ENCODE measurements around the gene CYP3A5.
"Not testable (repeated sequence)": the region's sequence is repeated elsewhere in the genome, so short reads cannot be mapped to it uniquely, and the experiment has no call there.

Gene CYP3A5

DNA sequence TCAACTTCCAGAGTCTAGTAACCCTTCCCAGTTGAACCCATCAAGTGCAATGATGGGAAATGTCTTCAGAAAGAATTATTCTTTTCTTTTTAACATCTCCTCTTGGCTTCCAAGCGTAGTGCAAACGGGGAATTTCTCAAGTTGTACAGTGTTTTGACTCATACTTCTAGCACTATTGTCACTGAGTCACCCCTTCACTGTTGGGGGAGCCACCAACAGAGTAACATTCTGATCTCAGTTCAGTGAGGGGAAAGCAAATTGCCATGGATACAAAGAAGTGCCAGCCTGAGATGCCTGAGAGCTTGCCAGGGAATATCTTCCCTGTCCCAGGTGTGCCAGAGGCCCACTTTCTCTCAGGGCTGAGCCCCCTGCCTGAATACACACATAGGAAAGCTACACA lies 31.0 kb downstream of the CYP3A5 start:
- no peak for DNase-seq (ENCODE audit: low read depth)
- H3K4me3 ChIP-seq (ENCODE audit: low read depth, low read length): no peak overlapping the region
- TF ChIP-seq, protein P1, sequence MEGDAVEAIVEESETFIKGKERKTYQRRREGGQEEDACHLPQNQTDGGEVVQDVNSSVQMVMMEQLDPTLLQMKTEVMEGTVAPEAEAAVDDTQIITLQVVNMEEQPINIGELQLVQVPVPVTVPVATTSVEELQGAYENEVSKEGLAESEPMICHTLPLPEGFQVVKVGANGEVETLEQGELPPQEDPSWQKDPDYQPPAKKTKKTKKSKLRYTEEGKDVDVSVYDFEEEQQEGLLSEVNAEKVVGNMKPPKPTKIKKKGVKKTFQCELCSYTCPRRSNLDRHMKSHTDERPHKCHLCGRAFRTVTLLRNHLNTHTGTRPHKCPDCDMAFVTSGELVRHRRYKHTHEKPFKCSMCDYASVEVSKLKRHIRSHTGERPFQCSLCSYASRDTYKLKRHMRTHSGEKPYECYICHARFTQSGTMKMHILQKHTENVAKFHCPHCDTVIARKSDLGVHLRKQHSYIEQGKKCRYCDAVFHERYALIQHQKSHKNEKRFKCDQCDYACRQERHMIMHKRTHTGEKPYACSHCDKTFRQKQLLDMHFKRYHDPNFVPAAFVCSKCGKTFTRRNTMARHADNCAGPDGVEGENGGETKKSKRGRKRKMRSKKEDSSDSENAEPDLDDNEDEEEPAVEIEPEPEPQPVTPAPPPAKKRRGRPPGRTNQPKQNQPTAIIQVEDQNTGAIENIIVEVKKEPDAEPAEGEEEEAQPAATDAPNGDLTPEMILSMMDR (IDR thresholded peaks at IDR 0.05; ENCODE audit: control insufficient read depth, extremely low read depth, insufficient read depth): no peak

DNA sequence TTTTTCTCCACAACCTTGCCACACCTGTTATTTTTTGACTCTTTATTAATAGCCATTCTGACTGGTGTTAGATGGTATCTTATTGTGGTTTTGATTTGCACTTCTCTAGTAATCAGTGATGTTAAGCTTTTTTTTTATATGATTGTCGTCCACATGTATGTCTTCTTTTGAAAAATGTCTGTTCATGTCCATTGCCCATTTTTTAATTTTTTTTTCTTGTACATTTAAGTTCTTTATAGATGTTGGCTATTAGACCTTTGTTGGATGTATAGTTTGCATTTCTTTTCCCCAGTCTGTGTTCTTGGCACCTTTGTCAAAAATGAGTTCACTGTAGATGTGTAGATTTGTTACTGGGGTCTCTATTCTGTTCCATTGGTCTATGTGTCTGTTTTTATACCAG lies 34.2 kb downstream of the CYP3A5 start:
- TF ChIP-seq, protein P1 (IDR thresholded peaks at IDR 0.05; ENCODE audit: control insufficient read depth, extremely low read depth, insufficient read depth): no peak
- no peak for DNase-seq (ENCODE audit: low read depth)
- no peak overlapping the region for H3K4me3 ChIP-seq (ENCODE audit: low read depth, low read length)

DNA sequence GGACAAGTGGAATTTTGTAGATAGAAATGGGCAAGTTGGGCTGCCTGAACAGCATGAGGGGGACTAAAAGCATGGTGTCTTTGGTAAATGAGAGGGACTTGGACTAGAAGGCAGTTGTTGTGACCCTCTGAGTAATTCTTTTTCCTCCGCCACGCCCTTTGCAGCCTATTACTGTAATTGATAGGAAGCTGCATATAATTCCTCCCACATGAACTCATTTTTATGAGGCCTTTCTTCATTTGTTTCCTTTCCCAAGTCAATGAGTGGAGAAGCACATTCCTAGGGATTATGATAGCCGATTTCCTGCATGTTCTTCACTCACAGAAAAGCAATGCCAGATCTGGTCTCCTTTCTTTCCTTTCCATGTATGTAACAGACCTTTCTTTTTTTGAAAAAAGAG lies 35.4 kb downstream of the CYP3A5 start:
- DNase-seq (ENCODE audit: low read depth): no peak
- no peak overlapping the region for H3K4me3 ChIP-seq (ENCODE audit: low read depth, low read length)
- TF ChIP-seq, protein P1 (IDR thresholded peaks at IDR 0.05; ENCODE audit: control insufficient read depth, extremely low read depth, insufficient read depth): no peak

DNA sequence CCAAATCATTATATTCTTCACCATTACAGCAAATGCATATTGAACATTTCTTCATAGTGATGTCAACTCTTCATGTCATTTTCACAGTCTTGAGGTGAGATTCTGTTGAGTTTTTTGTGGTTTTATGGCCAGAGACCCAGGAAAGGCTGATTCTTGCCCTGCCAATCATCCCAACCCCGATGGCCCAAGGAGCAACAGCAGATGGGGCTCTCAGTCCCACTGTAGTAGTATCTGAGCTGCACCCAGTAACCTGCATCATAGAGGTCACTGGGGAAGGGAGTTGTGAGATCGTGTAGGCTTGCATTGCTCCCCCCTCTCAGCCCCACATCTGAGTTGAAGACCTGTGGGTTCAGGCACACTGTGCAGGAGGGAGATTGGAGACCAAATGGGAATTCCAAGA lies 36.3 kb downstream of the CYP3A5 start:
- TF ChIP-seq, protein P1 (IDR thresholded peaks at IDR 0.05; ENCODE audit: control insufficient read depth, extremely low read depth, insufficient read depth): no peak
- no peak overlapping the region for H3K4me3 ChIP-seq (ENCODE audit: low read depth, low read length)
- no peak for DNase-seq (ENCODE audit: low read depth)

DNA sequence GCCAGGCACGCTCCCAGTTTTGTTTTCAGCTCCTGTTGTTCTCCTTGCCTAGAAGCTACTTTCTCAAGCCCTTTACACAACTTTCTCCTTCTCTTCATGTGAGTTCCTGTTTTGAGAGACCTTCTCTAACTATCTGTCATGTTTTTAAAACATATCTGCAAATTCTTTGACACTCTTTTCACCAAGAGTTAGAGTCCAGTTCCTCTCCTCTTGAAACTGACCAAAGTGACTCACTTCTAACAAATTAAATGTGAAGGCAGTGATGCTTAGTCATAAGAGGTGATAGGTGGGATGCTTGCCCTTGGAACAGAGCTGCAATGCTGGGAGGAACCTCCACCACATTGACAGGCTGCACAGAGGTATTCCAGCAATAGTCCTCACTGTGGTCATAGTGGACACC lies 37.8 kb downstream of the CYP3A5 start:
- TF ChIP-seq, protein P1 (IDR thresholded peaks at IDR 0.05; ENCODE audit: control insufficient read depth, extremely low read depth, insufficient read depth): no peak
- DNase-seq (ENCODE audit: low read depth): no peak
- no peak overlapping the region for H3K4me3 ChIP-seq (ENCODE audit: low read depth, low read length)

DNA sequence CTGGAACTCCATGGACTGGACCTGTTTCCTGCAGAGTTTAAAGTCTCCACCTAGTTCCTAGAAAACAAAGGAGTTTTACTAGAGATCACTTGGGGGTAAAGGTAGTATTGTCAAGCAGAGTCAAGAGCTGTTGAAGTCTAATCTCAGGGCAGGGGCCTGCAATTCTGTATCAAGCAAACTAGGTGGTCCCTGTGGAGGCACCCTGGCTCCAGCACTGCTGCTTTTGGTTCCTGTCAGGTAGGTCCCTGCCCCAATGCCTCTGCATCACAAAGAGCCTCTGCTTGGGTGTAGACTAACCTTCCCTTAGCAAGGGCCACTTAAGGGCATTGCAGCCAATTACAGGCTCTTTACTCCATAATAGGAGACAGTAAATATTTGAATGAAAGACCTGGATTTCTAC lies 40.5 kb downstream of the CYP3A5 start:
- H3K4me3 ChIP-seq (ENCODE audit: low read depth, low read length): no peak overlapping the region
- no peak for DNase-seq (ENCODE audit: low read depth)
- TF ChIP-seq, protein P1 (IDR thresholded peaks at IDR 0.05; ENCODE audit: control insufficient read depth, extremely low read depth, insufficient read depth): no peak

DNA sequence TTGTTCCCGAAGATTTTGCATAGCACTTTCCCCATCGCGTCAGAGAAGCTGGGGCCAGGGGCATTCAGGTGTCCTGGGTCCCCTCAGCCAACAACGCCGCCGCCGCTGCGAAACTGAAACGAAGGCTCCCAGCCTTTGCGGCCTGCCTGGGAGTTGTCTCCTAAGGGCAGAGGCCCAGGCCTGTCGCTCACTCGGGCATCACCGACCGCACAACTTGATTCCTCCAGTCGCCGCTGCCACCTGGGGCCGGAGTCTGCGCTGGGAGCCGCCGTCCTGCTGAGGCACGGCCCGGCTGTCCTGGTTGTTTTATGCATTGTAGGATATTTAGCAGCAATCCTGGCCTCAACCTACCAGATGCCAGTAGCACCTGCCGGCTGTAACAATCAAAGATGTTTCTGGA lies 41.1 kb downstream of the CYP3A5 start:
- TF ChIP-seq, protein P1 (IDR thresholded peaks at IDR 0.05; ENCODE audit: control insufficient read depth, extremely low read depth, insufficient read depth): no peak

DNA sequence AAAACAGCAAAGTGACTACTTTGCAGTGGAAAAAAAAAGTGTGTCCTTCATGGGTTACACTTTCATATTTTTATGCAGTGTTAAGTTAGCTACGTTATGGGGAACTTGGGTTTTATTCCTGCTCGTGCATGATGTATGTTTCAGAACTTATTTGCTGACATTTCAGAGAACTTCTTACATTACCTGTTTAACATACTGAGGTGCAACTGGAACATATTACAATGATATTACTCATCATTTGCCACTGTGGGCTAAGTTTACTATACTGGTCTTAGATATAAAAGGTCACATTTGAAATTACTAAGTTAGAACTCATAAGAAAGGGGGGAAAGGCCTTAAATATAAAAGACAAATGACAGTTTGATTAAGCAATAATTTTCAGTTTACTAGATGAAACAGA lies 42.4 kb downstream of the CYP3A5 start:
- H3K4me3 ChIP-seq (ENCODE audit: low read depth, low read length); DNase-seq (ENCODE audit: low read depth): not testable (repeated sequence)

More for the DNA sequence above, 41.1 kb downstream of the CYP3A5 start:
- H3K4me3 ChIP-seq (ENCODE audit: low read depth, low read length): no peak overlapping the region
- DNase-seq (ENCODE audit: low read depth): no peak

Measured in LNCaP clone FGC (cell line).